H1 (cell line): ENCODE measurements around the gene ADAMTS13. TPM values are rescaled to one million over a fixed set of nuclear protein-coding genes. Genes with fewer than 3 reads are reported as not detected.

Source experiments
- CBX5 ChIP-seq: fragments of 300-800, 300-1000 bp; sonication (generic); IDR thresholded peaks from 2 replicates; pipeline ENCODE4 v1.7.1; 2016; ENCODE audit warnings: antibody characterized with exemption, low read length, low read depth
- CBX8 ChIP-seq: fragments of 300-800, 300-1000 bp; sonication (generic); IDR thresholded peaks from 2 replicates; pipeline ENCODE4 v1.7.1; 2016; ENCODE audit warnings: low read depth, low read length, borderline replicate concordance
- EGR1 ChIP-seq: IDR thresholded peaks from 2 replicates; pipeline ENCODE4 v1.6.1; 2011; ENCODE audit warnings: low read depth, low read length, borderline replicate concordance
- SAP30 ChIP-seq: fragments of 300-600 bp; sonication (generic); IDR thresholded peaks from 2 replicates; pipeline ENCODE4 v1.7.1; 2012; ENCODE audit warnings: low read length, moderate library complexity, mild to moderate bottlenecking, inconsistent platforms; ENCODE audit not compliant: insufficient read depth, insufficient replicate concordance
- SIRT6 ChIP-seq: IDR thresholded peaks from one replicate; pipeline ENCODE4 v1.7.1; 2012; ENCODE audit warnings: low read length, inconsistent platforms
- SRF ChIP-seq: IDR thresholded peaks from 2 replicates; pipeline ENCODE4 v1.6.1; 2011; ENCODE audit warnings: mild to moderate bottlenecking, low read depth, low read length, moderate library complexity
- TAF1 ChIP-seq: IDR thresholded peaks from 2 replicates; pipeline ENCODE4 v1.6.1; 2011; ENCODE audit warnings: mild to moderate bottlenecking, low read depth, low read length
- polyA plus RNA-seq, 7 experiments: library from polyadenylated mRNA; depleted of rRNA in 3 of 7; stranded (reverse) in 5 of 7; unstranded in 2 of 7; fragments of >200 nt in 5 of 7; fragments of 200-250 nt in 2 of 7; gene quantifications; 1 replicate in 5 of 7; 2 replicates in 1 of 7; 4 replicates in 1 of 7; pipeline versions ENCODE4 v1.2.1 to v1.2.3, GENCODE V29; 2011 to 2013; ENCODE audit warnings: missing spikeins in 2 of 7, mixed read lengths in 2 of 7
- total RNA-seq: library from RNA; stranded (reverse); fragmentation: NEBNext Ultra II Directional; extraction: Animal tissue kit (Norgen Biotek cat#: 25700); gene quantifications from 2 replicates; pipeline ENCODE4 v1.2.1, GENCODE V29; 2021
- TF ChIP-seq, protein P1 (sequence below): fragments of 300-600 bp; sonication (generic); IDR thresholded peaks from 2 replicates; pipeline ENCODE4 v1.7.1; 2012; ENCODE audit warnings: low read length, moderate library complexity, mild to moderate bottlenecking, inconsistent platforms; ENCODE audit not compliant: insufficient replicate concordance
- TF ChIP-seq, protein P2 (sequence below): IDR thresholded peaks from 2 replicates; pipeline ENCODE4 v1.6.1; 2012; ENCODE audit warnings: inconsistent platforms

ADAMTS13 gene
- total and polyA plus RNA-seq, 2 of the 8 experiments (the other 6 are each of a cell fraction or from before 2014, with no cell fraction given), result 4.4 to 5.8 TPM

GRCh38 chr9:133405508-133406438 lies 16.4 kb upstream of the ADAMTS13 start (continued):
- TF ChIP-seq, protein P1, sequence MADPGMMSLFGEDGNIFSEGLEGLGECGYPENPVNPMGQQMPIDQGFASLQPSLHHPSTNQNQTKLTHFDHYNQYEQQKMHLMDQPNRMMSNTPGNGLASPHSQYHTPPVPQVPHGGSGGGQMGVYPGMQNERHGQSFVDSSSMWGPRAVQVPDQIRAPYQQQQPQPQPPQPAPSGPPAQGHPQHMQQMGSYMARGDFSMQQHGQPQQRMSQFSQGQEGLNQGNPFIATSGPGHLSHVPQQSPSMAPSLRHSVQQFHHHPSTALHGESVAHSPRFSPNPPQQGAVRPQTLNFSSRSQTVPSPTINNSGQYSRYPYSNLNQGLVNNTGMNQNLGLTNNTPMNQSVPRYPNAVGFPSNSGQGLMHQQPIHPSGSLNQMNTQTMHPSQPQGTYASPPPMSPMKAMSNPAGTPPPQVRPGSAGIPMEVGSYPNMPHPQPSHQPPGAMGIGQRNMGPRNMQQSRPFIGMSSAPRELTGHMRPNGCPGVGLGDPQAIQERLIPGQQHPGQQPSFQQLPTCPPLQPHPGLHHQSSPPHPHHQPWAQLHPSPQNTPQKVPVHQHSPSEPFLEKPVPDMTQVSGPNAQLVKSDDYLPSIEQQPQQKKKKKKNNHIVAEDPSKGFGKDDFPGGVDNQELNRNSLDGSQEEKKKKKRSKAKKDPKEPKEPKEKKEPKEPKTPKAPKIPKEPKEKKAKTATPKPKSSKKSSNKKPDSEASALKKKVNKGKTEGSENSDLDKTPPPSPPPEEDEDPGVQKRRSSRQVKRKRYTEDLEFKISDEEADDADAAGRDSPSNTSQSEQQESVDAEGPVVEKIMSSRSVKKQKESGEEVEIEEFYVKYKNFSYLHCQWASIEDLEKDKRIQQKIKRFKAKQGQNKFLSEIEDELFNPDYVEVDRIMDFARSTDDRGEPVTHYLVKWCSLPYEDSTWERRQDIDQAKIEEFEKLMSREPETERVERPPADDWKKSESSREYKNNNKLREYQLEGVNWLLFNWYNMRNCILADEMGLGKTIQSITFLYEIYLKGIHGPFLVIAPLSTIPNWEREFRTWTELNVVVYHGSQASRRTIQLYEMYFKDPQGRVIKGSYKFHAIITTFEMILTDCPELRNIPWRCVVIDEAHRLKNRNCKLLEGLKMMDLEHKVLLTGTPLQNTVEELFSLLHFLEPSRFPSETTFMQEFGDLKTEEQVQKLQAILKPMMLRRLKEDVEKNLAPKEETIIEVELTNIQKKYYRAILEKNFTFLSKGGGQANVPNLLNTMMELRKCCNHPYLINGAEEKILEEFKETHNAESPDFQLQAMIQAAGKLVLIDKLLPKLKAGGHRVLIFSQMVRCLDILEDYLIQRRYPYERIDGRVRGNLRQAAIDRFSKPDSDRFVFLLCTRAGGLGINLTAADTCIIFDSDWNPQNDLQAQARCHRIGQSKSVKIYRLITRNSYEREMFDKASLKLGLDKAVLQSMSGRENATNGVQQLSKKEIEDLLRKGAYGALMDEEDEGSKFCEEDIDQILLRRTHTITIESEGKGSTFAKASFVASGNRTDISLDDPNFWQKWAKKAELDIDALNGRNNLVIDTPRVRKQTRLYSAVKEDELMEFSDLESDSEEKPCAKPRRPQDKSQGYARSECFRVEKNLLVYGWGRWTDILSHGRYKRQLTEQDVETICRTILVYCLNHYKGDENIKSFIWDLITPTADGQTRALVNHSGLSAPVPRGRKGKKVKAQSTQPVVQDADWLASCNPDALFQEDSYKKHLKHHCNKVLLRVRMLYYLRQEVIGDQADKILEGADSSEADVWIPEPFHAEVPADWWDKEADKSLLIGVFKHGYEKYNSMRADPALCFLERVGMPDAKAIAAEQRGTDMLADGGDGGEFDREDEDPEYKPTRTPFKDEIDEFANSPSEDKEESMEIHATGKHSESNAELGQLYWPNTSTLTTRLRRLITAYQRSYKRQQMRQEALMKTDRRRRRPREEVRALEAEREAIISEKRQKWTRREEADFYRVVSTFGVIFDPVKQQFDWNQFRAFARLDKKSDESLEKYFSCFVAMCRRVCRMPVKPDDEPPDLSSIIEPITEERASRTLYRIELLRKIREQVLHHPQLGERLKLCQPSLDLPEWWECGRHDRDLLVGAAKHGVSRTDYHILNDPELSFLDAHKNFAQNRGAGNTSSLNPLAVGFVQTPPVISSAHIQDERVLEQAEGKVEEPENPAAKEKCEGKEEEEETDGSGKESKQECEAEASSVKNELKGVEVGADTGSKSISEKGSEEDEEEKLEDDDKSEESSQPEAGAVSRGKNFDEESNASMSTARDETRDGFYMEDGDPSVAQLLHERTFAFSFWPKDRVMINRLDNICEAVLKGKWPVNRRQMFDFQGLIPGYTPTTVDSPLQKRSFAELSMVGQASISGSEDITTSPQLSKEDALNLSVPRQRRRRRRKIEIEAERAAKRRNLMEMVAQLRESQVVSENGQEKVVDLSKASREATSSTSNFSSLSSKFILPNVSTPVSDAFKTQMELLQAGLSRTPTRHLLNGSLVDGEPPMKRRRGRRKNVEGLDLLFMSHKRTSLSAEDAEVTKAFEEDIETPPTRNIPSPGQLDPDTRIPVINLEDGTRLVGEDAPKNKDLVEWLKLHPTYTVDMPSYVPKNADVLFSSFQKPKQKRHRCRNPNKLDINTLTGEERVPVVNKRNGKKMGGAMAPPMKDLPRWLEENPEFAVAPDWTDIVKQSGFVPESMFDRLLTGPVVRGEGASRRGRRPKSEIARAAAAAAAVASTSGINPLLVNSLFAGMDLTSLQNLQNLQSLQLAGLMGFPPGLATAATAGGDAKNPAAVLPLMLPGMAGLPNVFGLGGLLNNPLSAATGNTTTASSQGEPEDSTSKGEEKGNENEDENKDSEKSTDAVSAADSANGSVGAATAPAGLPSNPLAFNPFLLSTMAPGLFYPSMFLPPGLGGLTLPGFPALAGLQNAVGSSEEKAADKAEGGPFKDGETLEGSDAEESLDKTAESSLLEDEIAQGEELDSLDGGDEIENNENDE, result no peak
- no peak for TF ChIP-seq SIRT6
- no peak for TF ChIP-seq SAP30
- no peak for TF ChIP-seq TAF1
- TF ChIP-seq SRF, result no peak
- no peak for TF ChIP-seq CBX8
- no peak for TF ChIP-seq EGR1
- TF ChIP-seq, protein P2, sequence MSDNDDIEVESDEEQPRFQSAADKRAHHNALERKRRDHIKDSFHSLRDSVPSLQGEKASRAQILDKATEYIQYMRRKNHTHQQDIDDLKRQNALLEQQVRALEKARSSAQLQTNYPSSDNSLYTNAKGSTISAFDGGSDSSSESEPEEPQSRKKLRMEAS, result no peak
- no peak for TF ChIP-seq CBX5
